Nephron progenitor cell (in vitro differentiated cells): ENCODE results near the gene IBA57.

Experiments used
- DNase-seq: peaks from one replicate; pipeline ENCODE4 v3.0.0; 2021
- H3K27ac Mint-ChIP-seq: 2 replicates; pipeline ENCODE4 v1.8.0; 2021; ENCODE audit warnings: mild to moderate bottlenecking, moderate library complexity, mixed read lengths
- H3K27me3 Mint-ChIP-seq: 2 replicates; pipeline ENCODE4 v1.8.0; 2021; ENCODE audit warnings: mild to moderate bottlenecking, low read depth, mixed read lengths; ENCODE audit not compliant: poor library complexity
- H3K36me3 Mint-ChIP-seq: 2 replicates; pipeline ENCODE4 v1.8.0; 2021; ENCODE audit warnings: low read depth, mixed read lengths
- H3K4me1 Mint-ChIP-seq: 2 replicates; pipeline ENCODE4 v1.8.0; 2021; ENCODE audit warnings: mixed read lengths
- H3K4me3 Mint-ChIP-seq: 2 replicates; pipeline ENCODE4 v1.8.0; 2021; ENCODE audit warnings: mild to moderate bottlenecking, moderate library complexity, mixed read lengths
- H3K9me3 Mint-ChIP-seq: 2 replicates; pipeline ENCODE4 v1.8.0; 2021; ENCODE audit warnings: mild to moderate bottlenecking, moderate library complexity, mixed read lengths
- CTCF ChIP-seq: fragments of 200-600 bp; sonication (generic); IDR thresholded peaks from 2 replicates; pipeline ENCODE4 v1.5.0; 2021; ENCODE audit warnings: antibody characterized with exemption

IBA57 gene

DNA sequence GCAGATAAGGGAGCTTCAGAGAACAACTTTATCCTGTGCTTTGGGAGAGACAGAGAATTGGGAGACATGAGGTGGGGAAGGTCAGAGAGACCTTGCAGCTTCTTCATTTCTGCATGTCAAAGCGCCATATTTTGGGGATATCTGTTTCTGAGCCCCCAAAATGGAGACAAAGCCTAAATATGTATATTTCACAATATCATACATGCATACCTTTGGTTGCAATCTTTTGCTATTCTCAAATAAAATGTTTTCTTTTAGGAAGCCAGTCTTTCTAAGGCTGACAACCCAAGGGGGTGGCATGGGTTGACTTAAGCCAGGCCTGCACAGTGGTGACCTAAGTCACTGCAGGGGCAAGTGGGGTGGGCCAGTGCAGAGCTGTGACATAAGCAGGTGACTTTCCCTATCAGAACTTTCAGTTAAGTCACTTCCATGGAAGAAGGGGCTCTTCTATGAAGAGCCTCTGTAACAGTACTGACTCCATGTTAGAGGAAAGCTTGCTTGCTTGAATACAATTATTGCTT lies 42.6 kb upstream of the IBA57 start:
- H3K27me3 Mint-ChIP-seq: peaks cover 77% of the 10 kb centered on the region
- no peak for DNase-seq
- H3K36me3 Mint-ChIP-seq: peaks cover 2% of the 10 kb centered on the region
- H3K27ac Mint-ChIP-seq: no peak overlapping the region
- no peak overlapping the region for H3K4me3 Mint-ChIP-seq
- H3K9me3 Mint-ChIP-seq: peaks cover 32% of the 10 kb centered on the region
- no peaks in the 10 kb centered on the region for H3K4me1 Mint-ChIP-seq
- no peak for TF ChIP-seq CTCF

GRCh38 chr1:228123505-228123904 lies 42.1 kb upstream of the IBA57 start:
- no peak for TF ChIP-seq CTCF
- Mint-ChIP-seq H3K27me3 (peaks cover 80% of the 10 kb centered on the region), H3K9me3 (peaks cover 28% of the 10 kb centered on the region), H3K36me3 (no peaks in the 10 kb centered on the region), H3K27ac (no peak overlapping the region), H3K4me1 (no peaks in the 10 kb centered on the region), H3K4me3 (no peak overlapping the region)
- no peak for DNase-seq

DNA sequence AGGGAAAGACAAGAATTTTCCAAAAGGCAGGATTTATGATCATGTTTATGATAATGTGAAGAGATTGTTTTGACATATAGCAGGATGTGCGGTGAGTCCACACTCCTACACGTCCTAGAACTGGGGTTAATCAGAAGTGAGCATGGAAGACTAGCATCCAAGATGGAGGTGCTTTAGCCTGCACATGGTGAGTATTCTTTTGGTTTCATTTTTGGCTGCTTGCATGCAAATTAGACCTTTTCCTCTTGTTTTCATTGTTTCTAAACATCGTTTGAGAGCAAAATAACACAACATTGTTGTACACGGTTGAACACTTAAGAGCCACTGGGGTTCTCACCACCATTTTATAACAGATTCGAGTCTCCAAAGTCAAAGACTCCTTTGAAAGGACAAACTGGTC lies 40.4 kb upstream of the IBA57 start:
- Mint-ChIP-seq H3K27ac (no peak overlapping the region), H3K4me1 (no peaks in the 10 kb centered on the region), H3K36me3 (no peaks in the 10 kb centered on the region), H3K9me3 (peaks cover 12% of the 10 kb centered on the region), H3K4me3 (no peak overlapping the region), H3K27me3 (peaks cover 92% of the 10 kb centered on the region)
- TF ChIP-seq CTCF: no peak
- no peak for DNase-seq

DNA sequence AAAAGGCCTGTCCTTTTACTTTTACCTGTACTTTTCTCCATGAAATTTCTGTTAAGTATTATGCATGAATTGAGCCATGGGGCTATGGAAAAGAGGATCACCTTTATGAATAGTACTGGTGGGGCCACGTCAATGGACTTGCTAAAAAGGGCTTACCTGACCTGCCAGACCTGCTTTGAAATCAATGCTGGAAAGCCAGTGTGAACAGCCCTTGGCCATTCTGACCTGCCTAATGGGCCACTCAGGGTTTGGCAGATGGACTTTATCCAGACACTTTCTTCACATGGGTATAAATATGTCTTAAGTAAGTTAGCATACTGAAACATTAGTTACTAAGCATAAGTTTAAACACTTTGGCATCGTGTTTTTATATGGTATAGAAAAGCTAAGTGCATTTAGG lies 33.8 kb upstream of the IBA57 start:
- H3K9me3 Mint-ChIP-seq: no peaks in the 10 kb centered on the region
- no peak overlapping the region for H3K4me3 Mint-ChIP-seq
- DNase-seq: no peak
- no peak overlapping the region for H3K27ac Mint-ChIP-seq
- H3K36me3 Mint-ChIP-seq: no peaks in the 10 kb centered on the region
- TF ChIP-seq CTCF: no peak
- H3K4me1 Mint-ChIP-seq: peaks cover 8% of the 10 kb centered on the region
- peaks cover 94% of the 10 kb centered on the region for H3K27me3 Mint-ChIP-seq

DNA sequence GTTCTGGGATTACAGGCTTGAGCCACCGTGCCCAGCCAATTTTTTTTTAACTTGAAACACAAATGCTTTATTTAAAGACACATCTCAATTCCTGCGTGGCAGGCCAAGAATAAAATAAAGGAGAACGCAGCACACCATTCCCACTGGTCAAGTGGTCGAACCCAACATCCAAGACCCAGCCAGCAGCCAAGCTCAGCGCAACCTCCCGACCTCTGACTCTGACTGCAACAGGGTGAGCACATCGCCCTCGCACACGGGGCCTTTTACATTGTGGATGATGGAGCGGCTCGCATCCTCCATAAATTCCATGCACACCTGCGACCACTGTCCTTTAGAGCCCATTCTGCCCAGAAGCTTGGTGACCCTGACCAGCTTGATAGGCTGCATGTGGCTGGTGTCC lies 31.0 kb upstream of the IBA57 start:
- no peak overlapping the region for H3K4me3 Mint-ChIP-seq
- peaks cover 93% of the 10 kb centered on the region for H3K27me3 Mint-ChIP-seq
- no peaks in the 10 kb centered on the region for H3K36me3 Mint-ChIP-seq
- TF ChIP-seq CTCF: no peak
- no peak overlapping the region for H3K27ac Mint-ChIP-seq
- no peak for DNase-seq
- H3K9me3 Mint-ChIP-seq: no peaks in the 10 kb centered on the region
- peaks cover 8% of the 10 kb centered on the region for H3K4me1 Mint-ChIP-seq

- no peaks in the 10 kb centered on the region for H3K9me3 Mint-ChIP-seq
- H3K27me3 Mint-ChIP-seq: peaks cover 73% of the 10 kb centered on the region
- H3K36me3 Mint-ChIP-seq: no peaks in the 10 kb centered on the region
Measured at GRCh38 chr1:228136901-228137300, 28.7 kb upstream of the IBA57 start.

More at GRCh38 chr1:228136901-228137300, 28.7 kb upstream of the IBA57 start:
- H3K27ac Mint-ChIP-seq: no peak overlapping the region
- no peak overlapping the region for H3K4me3 Mint-ChIP-seq
- DNase-seq: no peak
- no peak for TF ChIP-seq CTCF
- H3K4me1 Mint-ChIP-seq: peaks cover 9% of the 10 kb centered on the region
